K562 (cell line): ENCODE data around the gene GAPVD1. TPM values are rescaled to one million over a fixed set of nuclear protein-coding genes. Genes with fewer than 3 reads are reported as not detected.
A peak's percentile ranks its signal among the peaks of the same experiment; 100 is the strongest.

Source experiments
- ARNT ChIP-seq, 2 experiments: fragments of 450-650 bp; IDR thresholded peaks; 2 replicates each; pipeline ENCODE4 v1.6.1; 2016; ENCODE audit warnings: mild to moderate bottlenecking in 1 of 2
- BRD9 ChIP-seq: fragments of 450-650 bp; IDR thresholded peaks from 2 replicates; pipeline ENCODE4 v1.6.1; 2018; ENCODE audit warnings: low read depth; ENCODE audit not compliant: partially characterized antibody
- CSDE1 ChIP-seq, 2 experiments: fragments of 450-650 bp; IDR thresholded peaks; 2 replicates each; pipeline ENCODE4 v1.6.1; 2016; ENCODE audit warnings: mild to moderate bottlenecking in 1 of 2
- CXXC5 ChIP-seq: fragments of 250-450 bp; sonication (Bioruptor Pico); IDR thresholded peaks from 2 replicates; pipeline ENCODE4 v1.8.0; 2022; ENCODE audit warnings: inconsistent platforms, mild to moderate bottlenecking, moderate library complexity
- FOXK1 ChIP-seq: sonication (generic); formaldehyde crosslinking; IDR thresholded peaks from 2 replicates; pipeline ENCODE4 v1.8.0; 2022; ENCODE audit warnings: missing genetic modification reagents, mild to moderate bottlenecking, borderline replicate concordance
- HNRNPL ChIP-seq: fragments of 200-400 bp; formaldehyde crosslinking; IDR thresholded peaks from 2 replicates; pipeline ENCODE4 v1.6.1; 2017; ENCODE audit warnings: low read depth, mild to moderate bottlenecking, low read length
- LEF1 ChIP-seq: fragments of 450-650 bp; IDR thresholded peaks from 2 replicates; pipeline ENCODE4 v1.6.1; 2016; ENCODE audit warnings: mild to moderate bottlenecking
- MAFK ChIP-seq: IDR thresholded peaks from 2 replicates; pipeline ENCODE4 v1.6.1; 2011; ENCODE audit warnings: low read length, improper control_type of control experiment
- MLLT1 ChIP-seq, 2 experiments: fragments of 450-650 bp; IDR thresholded peaks; 2 replicates each; pipeline ENCODE4 v1.6.1; 2016
- NFIC ChIP-seq: fragments of 450-650 bp; IDR thresholded peaks from 2 replicates; pipeline ENCODE4 v1.6.1; 2017; ENCODE audit warnings: mild to moderate bottlenecking, inconsistent platforms
- STAT6 ChIP-seq: sonication (generic); formaldehyde crosslinking; IDR thresholded peaks from 2 replicates; pipeline ENCODE4 v1.8.1; 2023; ENCODE audit warnings: mild to moderate bottlenecking, missing genetic modification reagents
- SUPT5H ChIP-seq: fragments of 450-650 bp; IDR thresholded peaks from 2 replicates; pipeline ENCODE4 v1.6.1; 2016
- TAF1 ChIP-seq: IDR thresholded peaks from 2 replicates; pipeline ENCODE4 v1.6.1; 2011; ENCODE audit warnings: mild to moderate bottlenecking, low read length, moderate library complexity; ENCODE audit not compliant: insufficient read depth, control insufficient read depth, severe bottlenecking; ENCODE audit errors: extremely low read depth
- TCF7 ChIP-seq: sonication (generic); IDR thresholded peaks from 2 replicates; pipeline ENCODE4 v1.6.1; 2016; ENCODE audit warnings: antibody characterized with exemption, borderline replicate concordance
- USF1 ChIP-seq: sonication (generic); formaldehyde crosslinking; IDR thresholded peaks from 2 replicates; pipeline ENCODE4 v1.9.0; 2022; ENCODE audit warnings: mild to moderate bottlenecking, missing genetic modification reagents
- USF2 ChIP-seq: sonication (generic); formaldehyde crosslinking; IDR thresholded peaks from 2 replicates; pipeline ENCODE4 v1.5.0; 2020; ENCODE audit warnings: missing genetic modification reagents
- ZBTB26 ChIP-seq: fragments of 450-650 bp; formaldehyde crosslinking; IDR thresholded peaks from 2 replicates; pipeline ENCODE4 v1.4.0; 2022; ENCODE audit warnings: missing genetic modification characterization
- ZBTB5 ChIP-seq: fragments of 450-650 bp; IDR thresholded peaks from 2 replicates; pipeline ENCODE4 v1.6.1; 2017; ENCODE audit warnings: antibody characterized with exemption
- polyA plus RNA-seq, 8 experiments: library from polyadenylated mRNA; depleted of rRNA in 4 of 8; stranded (reverse) in 5 of 8; unstranded in 3 of 8; fragments of >200 nt; fragmentation: Nextera tagmentation in 2 of 8; fragmentation: Illumina TruSeq in 1 of 8; extraction: Ambion mirVana in 2 of 8; extraction: Trizol in 1 of 8; gene quantifications; 2 replicates each; pipeline versions ENCODE4 v1.2.1 to v1.2.3, GENCODE V29; 2011 to 2014; ENCODE audit warnings: inconsistent platforms in 1 of 8, missing spikeins in 1 of 8
- total RNA-seq, 7 experiments: library from RNA; depleted of rRNA in 6 of 7; stranded (reverse); fragments of >200 nt in 6 of 7; fragmentation: Illumina TruSeq in 2 of 7; extraction: Trizol in 2 of 7; gene quantifications; 2 replicates each; pipeline versions ENCODE4 v1.2.1 to v1.2.3, GENCODE V29; 2011 to 2021; ENCODE audit warnings: low replicate concordance in 1 of 7

The GAPVD1 gene
- total and polyA plus RNA-seq, 9 of the 15 experiments (the other 6 are each of a cell fraction or from before 2014, with no cell fraction given), result 9.5 to 66.1 (median 45.5) TPM

GRCh38 chr9:125409637-125410521, 148.3 kb downstream of the GAPVD1 start (continued):
- peak; percentile 97 for TF ChIP-seq USF2 (CRISPR knock-in tag)
- peak; percentile 37 for TF ChIP-seq NFIC
- TF ChIP-seq CSDE1 (IDR thresholded peaks at IDR 0.05), result peak in 1 of 2 experiments; percentile 83; a peak in 2 of 4 replicates
- peak; percentile 92; the same call in 1 of the 2 replicates for TF ChIP-seq ZBTB26 (CRISPR knock-in tag)
- TF ChIP-seq TAF1, result peak; percentile 33
- peak; percentile 99 for TF ChIP-seq USF1 (CRISPR knock-in tag)
- peak; percentile 54 for TF ChIP-seq BRD9
- no peak for TF ChIP-seq HNRNPL
- peak; percentile 63; the same call in 1 of the 2 replicates for TF ChIP-seq SUPT5H
- TF ChIP-seq STAT6 (CRISPR knock-in tag), result no peak
- peak; percentile 52 for TF ChIP-seq ZBTB5
- peak; percentile 45; the same call in 1 of the 2 replicates for TF ChIP-seq LEF1
- TF ChIP-seq MLLT1 (IDR thresholded peaks at IDR 0.05), result peak; percentile 81 to 85; a peak in 3 of 4 replicates
- TF ChIP-seq FOXK1 (CRISPR knock-in tag), result peak; percentile 28; the same call in 1 of the 2 replicates
- TF ChIP-seq MAFK, result no peak
- TF ChIP-seq TCF7, result no peak
- peak; percentile 22; the same call in 1 of the 2 replicates for TF ChIP-seq CXXC5 (CRISPR knock-in tag)
- peak; percentile 63 to 90; a peak in 3 of 4 replicates for TF ChIP-seq ARNT (IDR thresholded peaks at IDR 0.05)
